HCT116 (cell line): ENCODE results near the gene FSTL4. TPM values are rescaled to one million over a fixed set of nuclear protein-coding genes. Genes with fewer than 3 reads are reported as not detected.

Experiments used
- ATAC-seq: fragments of 200-7000 bp; cut with Tn5 transposase; 2 replicates; pipeline ENCODE4 v1.9.1; 2020; ENCODE audit warnings: mild to moderate bottlenecking, moderate library complexity
- BruUV-seq: library from RNA; stranded (reverse); fragments of 400-500 nt; replicated peaks from 2 replicates; lab custom pipeline; 2021; lab: Mats Ljungman, UMichigan
- CTCF ChIA-PET: fragments of 300-600 bp; sonication (Branson Sonifier 250); formaldehyde crosslinking; loops from one replicate; lab custom pipeline; 2021; ENCODE audit warnings: antibody characterized with exemption; lab: Charles Lee
- POLR2A ChIA-PET: fragments of 300-600, 350-600 bp; sonication (Branson Sonifier 250); formaldehyde crosslinking; loops from one replicate; lab custom pipeline; 2021; ENCODE audit warnings: antibody characterized with exemption; lab: Charles Lee
- RAD21 ChIA-PET, 2 experiments: fragments of 300-600 bp; sonication (Branson Sonifier 250); formaldehyde crosslinking; loops; one replicate each; lab custom pipeline; 2023; ENCODE audit warnings: low total read pairs in 2 of 2; ENCODE audit not compliant: uncharacterized antibody in 2 of 2, unreplicated experiment in 2 of 2, low non-redundant PET in 1 of 2; lab: Charles Lee
- DNase-seq: peaks from one replicate; pipeline ENCODE4 v3.0.0-alpha.2; 2010; ENCODE audit warnings: low read depth, low spot score
- H2AFZ ChIP-seq: fragments of 200-600 bp; shearing (Covaris generic), sonication (generic); 2 replicates; pipeline ENCODE4 v1.6.1; 2017; ENCODE audit warnings: low read depth, mixed run types, mixed read lengths, antibody characterized with exemption, low read length; ENCODE audit not compliant: poor library complexity, severe bottlenecking
- H3K27ac ChIP-seq: 2 replicates; pipeline ENCODE4 v1.5.1; 2012; ENCODE audit warnings: low read depth, low read length
- H3K27me3 ChIP-seq: fragments of 200-600 bp; sonication (generic); 2 replicates; pipeline ENCODE4 v1.6.1; 2016; ENCODE audit warnings: mixed run types, low read length, mixed read lengths; ENCODE audit not compliant: insufficient read depth
- H3K36me3 ChIP-seq, 2 experiments: fragments of 200-500 bp in 1 of 2; fragments of 200-600 bp in 1 of 2; sonication (Bioruptor generic) in 1 of 2; sonication (generic) in 1 of 2; 2 replicates each; pipeline versions ENCODE4 v1.5.1 to v1.6.1; 2014 to 2016; ENCODE audit warnings: low read length in 2 of 2, inconsistent platforms in 1 of 2, mixed read lengths in 1 of 2, mixed run types in 1 of 2; ENCODE audit not compliant: insufficient read depth in 2 of 2, control insufficient read depth in 1 of 2
- H3K4me1 ChIP-seq, 2 experiments: fragments of 200-600 bp in 1 of 2; sonication (generic) in 1 of 2; 2 replicates each; pipeline versions ENCODE4 v1.5.1 to v1.6.1; 2012 to 2017; ENCODE audit warnings: low read length in 2 of 2, inconsistent platforms in 1 of 2, mild to moderate bottlenecking in 1 of 2, mixed read lengths in 1 of 2, mixed run types in 1 of 2, moderate library complexity in 1 of 2; ENCODE audit not compliant: insufficient read depth in 2 of 2, control insufficient read depth in 1 of 2
- H3K4me2 ChIP-seq: fragments of 200-600 bp; sonication (generic); 2 replicates; pipeline ENCODE4 v1.6.1; 2017; ENCODE audit warnings: mixed run types, low read length, mixed read lengths
- H3K4me3 ChIP-seq, 2 experiments: fragments of 200-600 bp in 1 of 2; sonication (generic) in 1 of 2; replicated peaks in 1 of 2; 2 replicates each; pipeline ENCODE4 v1.5.1; 2011 to 2016; ENCODE audit warnings: low read length in 2 of 2, control low read depth in 1 of 2, low read depth in 1 of 2, mild to moderate bottlenecking in 1 of 2, mixed read lengths in 1 of 2, mixed run types in 1 of 2
- H3K79me2 ChIP-seq: fragments of 200-600 bp; sonication (generic); 2 replicates; pipeline ENCODE4 v1.6.1; 2017; ENCODE audit warnings: mild to moderate bottlenecking, mixed run types, low read length, moderate library complexity, mixed read lengths; ENCODE audit not compliant: insufficient read depth
- H3K9ac ChIP-seq: fragments of 200-600 bp; sonication (generic); 2 replicates; pipeline ENCODE4 v1.6.1; 2016; ENCODE audit warnings: low read length, mixed read lengths
- H3K9me2 ChIP-seq: fragments of 200-600 bp; sonication (generic), shearing (Covaris generic); 2 replicates; pipeline ENCODE4 v1.6.1; 2017; ENCODE audit warnings: mixed run types, mild to moderate bottlenecking, moderate library complexity; ENCODE audit not compliant: insufficient read depth
- H3K9me3 ChIP-seq, 2 experiments: fragments of 200-500 bp in 1 of 2; fragments of 200-600 bp in 1 of 2; sonication (Bioruptor generic) in 1 of 2; sonication (generic) in 1 of 2; 2 replicates each; pipeline ENCODE4 v1.6.1; 2014 to 2017; ENCODE audit warnings: low read length in 2 of 2, mixed read lengths in 2 of 2, inconsistent platforms in 1 of 2, low read depth in 1 of 2, mild to moderate bottlenecking in 1 of 2, mixed run types in 1 of 2, moderate library complexity in 1 of 2; ENCODE audit not compliant: control insufficient read depth in 1 of 2, insufficient read depth in 1 of 2
- H4K20me1 ChIP-seq: fragments of 200-600 bp; sonication (generic), shearing (Covaris generic); 2 replicates; pipeline ENCODE4 v1.6.1; 2017; ENCODE audit warnings: mixed run types, mild to moderate bottlenecking, moderate library complexity; ENCODE audit not compliant: insufficient read depth
- ATF3 ChIP-seq: IDR thresholded peaks from 2 replicates; pipeline ENCODE4 v1.6.1; 2012
- CBX3 ChIP-seq: IDR thresholded peaks from 2 replicates; pipeline ENCODE4 v1.6.1; 2012; ENCODE audit warnings: low read depth
- CTCF ChIP-seq, 3 experiments: fragments of 200-600 bp in 1 of 3; sonication (generic) in 1 of 3; IDR thresholded peaks in 2 of 3; conservative IDR thresholded peaks in 1 of 3; 2 replicates each; pipeline ENCODE4 v1.5.1; 2012 to 2017; ENCODE audit warnings: low read depth in 2 of 3, low read length in 2 of 3, antibody characterized with exemption in 1 of 3, borderline replicate concordance in 1 of 3, control low read depth in 1 of 3, mild to moderate bottlenecking in 1 of 3, mixed read lengths in 1 of 3, mixed run types in 1 of 3, moderate library complexity in 1 of 3; ENCODE audit not compliant: insufficient read depth in 1 of 3
- EGR1 ChIP-seq: IDR thresholded peaks from 2 replicates; pipeline ENCODE4 v1.6.1; 2012; ENCODE audit warnings: low read depth
- FOSL1 ChIP-seq: IDR thresholded peaks from 2 replicates; pipeline ENCODE4 v1.6.1; 2012; ENCODE audit warnings: low read depth
- JUND ChIP-seq: IDR thresholded peaks from 2 replicates; pipeline ENCODE4 v1.6.1; 2012
- MAX ChIP-seq: IDR thresholded peaks from 2 replicates; pipeline ENCODE4 v1.6.1; 2012
- SIN3A ChIP-seq: IDR thresholded peaks from 2 replicates; pipeline ENCODE4 v1.6.1; 2012; ENCODE audit warnings: low read depth
- SP1 ChIP-seq: IDR thresholded peaks from 2 replicates; pipeline ENCODE4 v1.6.1; 2012; ENCODE audit warnings: low read depth
- SRF ChIP-seq: IDR thresholded peaks from 2 replicates; pipeline ENCODE4 v1.6.1; 2012; ENCODE audit warnings: low read depth
- TCF7L2 ChIP-seq: IDR thresholded peaks from 2 replicates; pipeline ENCODE4 v1.7.0; 2011; ENCODE audit warnings: borderline replicate concordance, inconsistent platforms; ENCODE audit not compliant: insufficient read depth, insufficient read length; ENCODE audit errors: extremely low read depth
- YY1 ChIP-seq: IDR thresholded peaks from 2 replicates; pipeline ENCODE4 v1.6.1; 2011; ENCODE audit warnings: low read length, low read depth, moderate library complexity, mild to moderate bottlenecking; ENCODE audit not compliant: insufficient replicate concordance; ENCODE audit errors: extremely low read depth
- ZBTB33 ChIP-seq: IDR thresholded peaks from 2 replicates; pipeline ENCODE4 v1.6.1; 2011; ENCODE audit warnings: mild to moderate bottlenecking, low read length, moderate library complexity; ENCODE audit not compliant: insufficient replicate concordance; ENCODE audit errors: extremely low read depth
- intact Hi-C: fragments of 100-400 bp; cut with micrococcal nuclease; formaldehyde crosslinking; loops from 2 replicates; pipeline ENCODE4 v1.10.0; 2022
- total RNA-seq: library from RNA; stranded (reverse); gene quantifications from one replicate; pipeline ENCODE4 v1.2.1, GENCODE V29; 2021; ENCODE audit not compliant: unreplicated experiment

FSTL4 gene
- total RNA-seq, 1 experiment from 2014 or later, result 0.37 TPM

- no peak for TF ChIP-seq SP1
- no peak for TF ChIP-seq EGR1
- no peak for TF ChIP-seq TCF7L2
- no peak for TF ChIP-seq CTCF (IDR thresholded peaks at IDR 0.05 in 2 of 3, conservative IDR thresholded peaks at IDR 0.05 in 1 of 3; ENCODE audit: borderline replicate concordance in 1 of 3, insufficient read depth in 1 of 3, low read depth in 2 of 3, low read length in 2 of 3)
- TF ChIP-seq FOSL1, result no peak
- no peak for TF ChIP-seq SIN3A
- TF ChIP-seq ATF3, result no peak
- no peak for TF ChIP-seq MAX
Observed at GRCh38 chr5:133293960-133294359, 318.4 kb downstream of the FSTL4 start (continued).

- Histone ChIP-seq H3K36me3 (no peaks in the 10 kb centered on the region), H4K20me1 (no peaks in the 10 kb centered on the region), H3K27me3 (no peaks in the 10 kb centered on the region; the same call in 1 of the 2 replicates), H3K9me2 (no peaks in the 10 kb centered on the region), H3K4me2 (peak overlapping the region; percentile 49), H3K4me1 (peaks cover 17 to 41% of the 10 kb centered on the region in 2 experiments), H3K4me3 (no peak overlapping the region), H3K27ac (no peak overlapping the region), H3K79me2 (no peaks in the 10 kb centered on the region), H2AFZ (peak overlapping the region; percentile 22), H3K9me3 (no peaks in the 10 kb centered on the region), H3K9ac (no peak overlapping the region)
- ATAC-seq (peak; percentile 90), DNase-seq (peak; percentile 69)
- ChIA-PET CTCF (no interaction called here), POLR2A (no interaction called here), RAD21 (no interaction called here)
- no TSS peak for BruUV-seq
- TF ChIP-seq FOSL1 (peak; percentile 79), SP1 (peak; percentile 59), ZBTB33 (no peak), JUND (peak; percentile 78), SRF (no peak), CBX3 (peak; percentile 29; the same call in 1 of the 2 replicates), MAX (peak; percentile 73), YY1 (peak; percentile 45)
- intact Hi-C loops, result no loop called here
Observed at GRCh38 chr5:133292300-133292699, 320.0 kb downstream of the FSTL4 start.
